ENCODE data around the gene GRAMD4. TPM values are rescaled to one million over a fixed set of nuclear protein-coding genes. Genes with fewer than 3 reads are reported as not detected.
A peak's percentile ranks its signal among the peaks of the same experiment; 100 is the strongest.

The GRAMD4 gene
- total RNA-seq, 1 experiment from 2014 or later, result 19.8 TPM

- no peak overlapping the region for H3K4me2 ChIP-seq (ENCODE audit: insufficient read depth, insufficient read length, low read length)
- H3K27me3 ChIP-seq (ENCODE audit: insufficient read depth, low read length), result no peaks in the 10 kb centered on the region
- no peak overlapping the region for H3K27ac Mint-ChIP-seq
- no peak overlapping the region for H2BK12ac ChIP-seq (ENCODE audit: insufficient read length, low read depth, low read length)
- no peak overlapping the region for H3K14ac ChIP-seq (ENCODE audit: insufficient read depth, low read length)
- H3K79me2 ChIP-seq (ENCODE audit: insufficient read depth, low read length), result no peaks in the 10 kb centered on the region; the same call in 1 of the 2 replicates
- H3K27ac ChIP-seq (ENCODE audit: insufficient read length, low read depth, low read length), result no peak overlapping the region
- no peak overlapping the region for H2AK5ac ChIP-seq (ENCODE audit: insufficient read length, low read length)
- H2BK20ac ChIP-seq (ENCODE audit: low read depth, low read length, poor library complexity, severe bottlenecking), result no peak overlapping the region
- no peak overlapping the region for H4K8ac ChIP-seq (replicated peaks; ENCODE audit: insufficient read length, low read depth, low read length)
- H3K23ac ChIP-seq (ENCODE audit: insufficient read length, low read depth, low read length), result no peak overlapping the region
- no peaks in the 10 kb centered on the region for H4K20me1 ChIP-seq (ENCODE audit: control insufficient read depth, insufficient read depth, insufficient read length)
- no peak overlapping the region for H4K91ac ChIP-seq (ENCODE audit: insufficient read length, low read depth, low read length)
- peaks cover 10% of the 10 kb centered on the region for H3K27me3 Mint-ChIP-seq (ENCODE audit: low read depth)
- H3K4me3 Mint-ChIP-seq, result no peak overlapping the region
- no peak overlapping the region for H2BK15ac ChIP-seq (ENCODE audit: low read depth, low read length)
- no peak overlapping the region for H4K5ac ChIP-seq (ENCODE audit: insufficient read length, low read depth, low read length)
- no peak overlapping the region for H3K56ac ChIP-seq (ENCODE audit: insufficient read length, low read depth, low read length)
- H2AFZ ChIP-seq (ENCODE audit: low read length), result no peak overlapping the region
- no peaks in the 10 kb centered on the region for H3K9me3 ChIP-seq (ENCODE audit: control insufficient read depth, low read depth, low read length)
- TF ChIP-seq, protein P1, sequence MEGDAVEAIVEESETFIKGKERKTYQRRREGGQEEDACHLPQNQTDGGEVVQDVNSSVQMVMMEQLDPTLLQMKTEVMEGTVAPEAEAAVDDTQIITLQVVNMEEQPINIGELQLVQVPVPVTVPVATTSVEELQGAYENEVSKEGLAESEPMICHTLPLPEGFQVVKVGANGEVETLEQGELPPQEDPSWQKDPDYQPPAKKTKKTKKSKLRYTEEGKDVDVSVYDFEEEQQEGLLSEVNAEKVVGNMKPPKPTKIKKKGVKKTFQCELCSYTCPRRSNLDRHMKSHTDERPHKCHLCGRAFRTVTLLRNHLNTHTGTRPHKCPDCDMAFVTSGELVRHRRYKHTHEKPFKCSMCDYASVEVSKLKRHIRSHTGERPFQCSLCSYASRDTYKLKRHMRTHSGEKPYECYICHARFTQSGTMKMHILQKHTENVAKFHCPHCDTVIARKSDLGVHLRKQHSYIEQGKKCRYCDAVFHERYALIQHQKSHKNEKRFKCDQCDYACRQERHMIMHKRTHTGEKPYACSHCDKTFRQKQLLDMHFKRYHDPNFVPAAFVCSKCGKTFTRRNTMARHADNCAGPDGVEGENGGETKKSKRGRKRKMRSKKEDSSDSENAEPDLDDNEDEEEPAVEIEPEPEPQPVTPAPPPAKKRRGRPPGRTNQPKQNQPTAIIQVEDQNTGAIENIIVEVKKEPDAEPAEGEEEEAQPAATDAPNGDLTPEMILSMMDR (conservative IDR thresholded peaks at IDR 0.05), result no peak
- H3K36me3 Mint-ChIP-seq (ENCODE audit: insufficient read depth in 1 of 3, low read depth in 3 of 3), result no peaks in the 10 kb centered on the region
- no peak overlapping the region for H3K18ac ChIP-seq (ENCODE audit: insufficient read length, low read depth, low read length)
- no CpG with 5 or more reads among the region's 12 CpGs for WGBS (ENCODE audit: extremely low coverage, insufficient read length, low lambda C conversion rate)
- H2BK120ac ChIP-seq (ENCODE audit: low read depth, low read length, poor library complexity, severe bottlenecking), result no peak overlapping the region
- H3K4me1 ChIP-seq (ENCODE audit: insufficient read depth, low read length), result no peaks in the 10 kb centered on the region; the same call in 1 of the 2 replicates
- no peaks in the 10 kb centered on the region for H3K23me2 ChIP-seq (ENCODE audit: insufficient read length, low read depth, low read length, poor library complexity, severe bottlenecking)
- no peak overlapping the region for H2BK5ac ChIP-seq (ENCODE audit: insufficient read length, low read length)
- DNase-seq, result peak; percentile 45
- peaks cover 37 to 67% of the 10 kb centered on the region in 2 experiments for H3K4me1 Mint-ChIP-seq
- no peaks in the 10 kb centered on the region for H3K9me3 Mint-ChIP-seq
- H3K9ac ChIP-seq (ENCODE audit: extremely low read depth, insufficient read length, low read length), result no peak overlapping the region
- no peaks in the 10 kb centered on the region for H3K79me1 ChIP-seq (ENCODE audit: insufficient read depth, low read depth, low read length, poor library complexity, severe bottlenecking)
- H3T11ph ChIP-seq (ENCODE audit: low read length), result no peak overlapping the region
- no peak overlapping the region for H3K4ac ChIP-seq (ENCODE audit: low read depth, low read length)
Observed at GRCh38 chr22:46586123-46586519, 34.1 kb upstream of the GRAMD4 start.

All from H9 (cell line).